T-helper 1 cell treated with Interleukin-12 subunit alpha and Interleukin-12 subunit beta and Interleukin-4 antibody, amounts not matched to agents 30 ng/mL and 1 ng/mL, for 36 hours (primary cell): ENCODE data around the gene NSMF. TPM values are rescaled to one million over a fixed set of nuclear protein-coding genes. Genes with fewer than 3 reads are reported as not detected.

Experiments
- intact Hi-C: fragments of 100-400 bp; cut with micrococcal nuclease; formaldehyde crosslinking; loops from one replicate; pipeline ENCODE4 v1.15.1; 2024
- total RNA-seq: library from RNA; stranded (reverse); gene quantifications from 2 replicates; pipeline ENCODE4 v1.2.3, GENCODE V29; 2022

NSMF gene
- total RNA-seq, 1 donor from 2014 or later = 30.5 TPM

DNA sequence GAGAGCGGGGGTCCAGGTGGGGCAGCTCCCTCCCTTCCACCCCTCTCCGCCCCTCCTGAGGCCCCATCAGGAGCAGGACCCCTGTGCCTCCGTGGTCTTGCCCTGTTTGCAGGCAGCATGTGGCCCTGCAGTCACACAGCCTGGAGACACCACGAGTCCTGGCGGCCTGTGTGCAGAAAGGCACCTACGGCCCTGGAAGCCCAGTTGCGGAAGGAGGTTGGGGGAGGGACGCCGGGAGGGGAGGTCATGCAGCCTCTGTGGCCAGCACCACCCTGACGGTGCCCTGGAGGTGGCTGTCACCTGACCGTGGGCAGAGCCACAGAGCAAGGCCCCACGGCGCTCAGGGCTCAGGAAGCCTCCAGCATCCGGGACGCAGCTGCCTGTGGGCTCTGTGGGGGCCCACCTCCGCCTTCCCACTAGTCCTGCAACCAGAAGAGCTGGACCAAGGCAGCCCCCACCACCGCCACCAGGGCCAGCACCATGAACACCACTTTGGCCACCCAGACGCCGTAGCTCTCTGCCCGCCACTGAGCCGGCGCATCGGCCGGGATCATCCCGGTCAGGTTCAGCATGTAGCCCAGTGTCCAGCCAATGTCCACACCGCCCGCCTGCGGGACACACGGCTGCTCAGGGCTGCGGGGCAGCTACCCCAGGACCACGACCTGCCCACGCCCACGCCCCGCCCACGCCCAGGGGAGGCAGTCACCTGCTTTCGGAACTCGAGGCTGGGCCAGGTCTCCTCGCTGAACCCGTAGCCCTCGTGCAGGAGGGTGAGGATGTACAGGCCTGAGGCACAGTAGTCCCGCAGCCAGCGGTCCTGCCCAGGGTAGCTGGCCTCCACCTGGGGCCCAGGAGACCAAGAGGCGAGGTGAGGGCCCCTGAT is 24.4 kb downstream of the NSMF start:
- intact Hi-C loops = no loop called here

DNA sequence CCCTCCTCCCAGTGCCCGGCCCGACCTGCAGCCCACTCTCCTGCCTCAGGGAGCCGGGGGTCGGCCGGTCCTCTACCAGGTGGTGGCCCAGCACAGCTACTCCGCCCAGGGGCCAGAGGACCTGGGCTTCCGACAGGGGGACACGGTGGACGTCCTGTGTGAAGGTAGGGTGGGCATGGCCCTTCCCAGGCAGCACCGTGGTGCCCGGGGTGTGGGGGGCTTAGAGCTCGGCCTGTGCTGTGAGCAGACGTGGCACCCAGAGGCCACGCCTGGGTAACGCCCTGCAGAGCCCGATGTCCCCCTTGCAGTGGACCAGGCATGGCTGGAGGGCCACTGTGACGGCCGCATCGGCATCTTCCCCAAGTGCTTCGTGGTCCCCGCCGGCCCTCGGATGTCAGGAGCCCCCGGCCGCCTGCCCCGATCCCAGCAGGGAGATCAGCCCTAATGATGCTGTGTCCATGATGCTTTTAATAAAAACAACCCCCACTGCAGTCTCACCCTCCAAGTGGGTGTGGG is 25.2 kb downstream of the NSMF start:
- intact Hi-C loops = no loop called here

DNA sequence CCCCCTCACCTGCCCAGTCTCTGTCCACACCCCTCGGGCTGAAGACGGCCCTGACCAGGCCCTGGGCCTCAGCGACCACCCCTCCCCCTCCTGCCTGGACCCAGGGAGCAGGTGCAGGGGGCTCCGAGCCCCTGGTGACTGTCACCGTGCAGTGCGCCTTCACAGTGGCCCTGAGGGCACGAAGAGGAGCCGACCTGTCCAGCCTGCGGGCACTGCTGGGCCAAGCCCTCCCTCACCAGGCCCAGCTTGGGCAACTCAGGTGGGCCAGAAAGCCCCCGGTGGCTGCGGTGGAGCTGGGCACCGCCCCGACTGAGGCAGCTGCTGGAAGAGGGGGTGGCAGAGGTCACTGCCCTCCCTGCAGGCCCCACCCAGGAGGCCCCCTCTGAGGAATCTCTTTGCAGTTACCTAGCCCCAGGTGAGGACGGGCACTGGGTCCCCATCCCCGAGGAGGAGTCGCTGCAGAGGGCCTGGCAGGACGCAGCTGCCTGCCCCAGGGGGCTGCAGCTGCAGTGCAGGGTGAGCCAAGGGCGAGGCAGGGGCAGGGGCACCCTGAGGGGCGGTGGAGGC is 25.7 kb downstream of the NSMF start:
- intact Hi-C loops = no loop called here

DNA sequence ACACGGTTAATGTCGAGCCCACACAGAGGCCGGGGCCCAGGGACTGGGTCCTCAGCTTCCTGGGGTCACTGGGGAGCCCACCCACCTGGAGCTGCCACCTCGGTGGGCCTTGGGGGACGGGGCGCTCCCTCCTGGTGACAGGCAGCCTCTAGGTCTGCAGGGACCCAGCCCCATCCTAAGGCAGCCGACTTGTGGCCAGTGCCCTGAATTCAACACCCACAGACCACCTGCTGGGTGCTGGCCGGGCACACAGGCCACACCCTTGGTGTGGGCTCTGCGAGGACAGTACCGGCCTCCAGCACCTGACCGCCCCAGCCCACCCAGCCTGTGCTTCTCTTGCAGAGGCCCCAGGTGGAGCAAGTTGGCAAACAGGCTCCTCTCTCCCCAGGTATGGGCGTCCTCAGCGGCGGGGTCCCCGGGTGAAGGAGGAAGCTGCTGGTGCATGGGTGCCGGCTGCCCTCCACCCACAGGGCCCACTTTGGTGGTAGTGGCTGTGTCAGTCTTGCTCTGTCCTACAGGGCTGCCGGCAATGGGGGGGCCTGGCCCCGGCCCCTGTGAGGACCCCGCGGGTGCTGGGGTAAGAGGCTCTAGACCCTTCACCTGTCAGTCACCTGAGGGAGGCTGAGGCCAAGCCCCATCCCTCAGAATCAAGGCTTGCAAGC is 26.3 kb downstream of the NSMF start:
- intact Hi-C loops = no loop called here

DNA sequence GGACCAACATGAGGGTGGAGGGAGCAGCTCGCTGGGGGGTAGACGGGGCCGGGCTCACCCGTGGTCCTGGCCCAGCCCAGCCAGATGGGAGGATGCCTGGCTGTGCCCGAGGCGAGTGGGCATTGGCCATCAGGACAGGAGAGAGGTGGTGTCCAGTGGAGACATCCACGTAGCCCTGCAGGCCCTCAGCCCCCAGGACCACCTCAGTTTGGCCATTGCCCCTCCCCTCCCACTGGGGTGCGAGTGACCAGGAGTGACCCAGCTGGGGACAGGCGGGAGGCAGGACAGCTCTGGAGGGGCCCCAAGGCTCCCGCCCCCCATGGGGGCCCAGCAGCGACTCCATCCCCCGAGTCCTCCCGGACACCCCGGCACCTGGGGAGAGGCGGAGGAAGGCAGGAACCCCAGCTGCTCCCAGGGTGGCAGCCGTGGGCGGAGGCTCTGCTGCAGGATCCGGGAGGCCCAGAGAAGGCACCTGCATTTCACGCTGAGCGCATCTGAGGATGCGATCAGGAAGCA is 27.7 kb downstream of the NSMF start:
- intact Hi-C loops = no loop called here

DNA sequence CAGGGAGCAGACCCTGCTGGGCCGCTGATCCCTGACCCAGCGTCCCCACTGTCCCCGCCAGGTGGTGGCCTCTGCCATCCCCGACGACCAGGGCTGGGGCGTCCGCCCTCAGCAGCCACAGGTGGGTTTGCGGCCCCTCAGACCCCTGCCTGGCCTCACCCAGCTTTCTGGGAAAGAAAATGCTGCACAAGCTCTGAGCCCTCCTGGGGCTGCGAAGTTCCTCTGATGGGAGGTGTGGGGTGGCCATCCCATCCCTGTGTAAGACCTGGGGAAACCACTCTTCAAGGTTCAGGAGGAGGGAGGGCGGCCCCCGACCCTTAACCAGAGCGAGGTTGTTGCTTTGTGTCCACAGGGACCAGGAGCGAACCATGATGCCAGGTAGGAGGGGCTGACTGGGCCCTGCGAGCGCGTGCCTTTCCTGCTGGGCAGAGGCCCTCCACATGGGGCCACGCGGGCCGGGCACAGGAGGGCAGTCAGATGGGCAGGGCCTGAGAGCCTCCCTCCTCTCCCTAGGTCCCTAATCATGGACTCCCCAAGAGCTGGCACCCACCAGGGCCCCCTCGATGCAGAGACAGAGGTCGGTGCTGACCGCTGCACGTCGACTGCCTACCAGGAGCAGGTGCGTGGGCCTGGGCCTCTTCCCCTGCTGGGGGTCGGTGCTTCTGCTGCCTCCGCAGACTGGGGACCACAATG is 28.3 kb downstream of the NSMF start:
- intact Hi-C loops = no loop called here

DNA sequence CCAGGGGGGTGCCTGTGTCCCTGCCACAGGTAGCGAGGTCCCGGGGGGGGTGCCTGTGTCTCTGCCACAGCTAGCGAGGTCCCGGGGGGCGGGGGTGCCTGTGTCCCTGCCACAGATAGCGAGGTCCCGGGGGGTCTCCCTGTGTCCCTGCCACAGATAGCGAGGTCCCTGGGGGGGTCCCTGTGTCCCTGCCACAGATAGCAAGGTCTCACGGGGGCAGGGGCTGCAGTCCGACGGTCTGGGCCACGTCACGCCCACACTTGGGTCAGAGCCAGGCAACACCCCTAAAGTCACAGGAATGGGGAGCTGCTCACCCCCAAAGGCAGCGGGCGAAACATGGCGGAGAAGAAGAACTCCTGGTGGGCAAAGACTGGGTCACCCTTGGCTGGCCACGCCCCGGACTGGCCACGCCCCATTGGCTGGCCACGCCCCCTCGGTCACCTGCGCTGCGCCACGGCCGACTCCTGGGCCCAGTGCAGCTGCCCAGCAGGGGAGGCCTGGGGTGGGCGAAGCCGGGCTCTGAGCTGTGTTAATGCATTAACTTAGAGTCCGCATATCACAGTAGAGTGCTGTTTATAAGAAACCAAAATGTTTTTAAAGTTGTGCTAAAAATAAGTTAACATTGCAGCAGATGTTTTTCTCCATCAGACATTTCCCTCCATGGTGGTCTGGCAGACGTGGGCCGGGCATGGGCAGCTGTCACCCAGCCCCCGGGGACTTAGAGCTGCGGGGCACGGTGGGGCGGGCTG is 29.0 kb downstream of the NSMF start:
- intact Hi-C loops = no loop called here

DNA sequence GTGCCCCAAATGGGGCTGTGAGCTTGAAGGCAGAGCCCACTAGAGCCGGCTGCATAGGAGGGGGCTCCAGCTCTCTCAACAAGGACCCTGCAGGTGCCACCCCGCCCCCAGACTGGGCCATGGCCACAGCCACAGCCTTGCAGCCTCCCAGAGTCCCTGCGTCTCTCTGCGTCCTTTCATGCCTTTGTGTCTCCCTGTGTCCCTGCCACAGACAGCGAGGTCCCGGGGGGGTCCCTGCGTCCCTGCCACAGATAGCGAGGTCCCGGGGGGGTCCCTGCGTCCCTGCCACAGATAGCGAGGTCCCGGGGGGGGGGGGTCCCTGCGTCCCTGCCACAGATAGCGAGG is 29.6 kb downstream of the NSMF start:
- intact Hi-C loops = no loop called here

DNA sequence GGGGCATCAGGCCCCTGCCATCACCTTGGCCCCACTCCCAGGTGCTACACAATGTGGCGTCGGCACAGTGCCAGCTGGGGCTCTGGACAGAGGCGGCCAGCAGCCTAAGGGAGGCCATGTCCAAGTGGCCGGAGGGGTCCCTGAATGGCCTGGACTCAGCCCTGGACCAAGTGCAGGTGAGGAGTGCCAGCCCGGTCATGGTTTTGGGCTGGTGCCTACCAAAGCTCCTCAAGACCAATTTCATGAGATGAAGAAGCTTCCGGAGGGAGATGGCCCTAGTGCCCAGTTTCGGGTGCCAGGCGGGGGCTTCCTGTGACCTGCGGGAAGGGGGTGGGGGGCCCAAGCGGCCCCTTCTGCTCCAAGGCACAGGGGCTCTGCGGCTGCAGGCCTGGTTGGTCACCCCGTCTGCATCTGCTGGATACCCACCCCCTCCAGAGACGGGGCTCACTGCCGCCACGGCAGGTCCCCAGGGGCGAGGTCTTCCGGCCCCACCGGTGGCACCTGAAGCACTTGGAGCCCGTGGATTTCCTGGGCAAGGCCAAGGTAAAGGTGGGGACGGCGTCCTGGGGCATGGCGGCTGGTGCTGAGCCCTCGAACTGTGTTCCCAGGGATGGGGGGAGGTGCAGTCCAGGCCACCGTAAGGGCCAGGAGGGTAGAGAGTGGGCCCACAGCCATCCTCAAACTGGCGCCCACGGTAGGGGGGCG is 30.1 kb downstream of the NSMF start:
- intact Hi-C loops = no loop called here

DNA sequence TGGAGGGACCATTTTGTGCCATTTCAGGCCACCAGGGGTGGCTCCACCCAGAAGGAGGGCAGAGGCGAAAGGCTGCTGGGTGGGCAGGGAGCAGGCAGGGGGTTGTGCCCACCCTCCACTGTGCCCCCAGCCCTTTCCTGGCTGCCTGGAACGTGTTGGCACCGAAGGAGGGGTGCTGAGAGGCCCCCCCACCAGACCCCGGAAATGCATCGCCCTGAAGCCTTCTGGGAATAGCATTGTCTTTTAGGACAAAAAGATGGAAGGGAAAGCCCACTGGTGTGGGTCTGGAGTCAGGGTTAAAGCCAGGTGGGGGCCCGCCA is 30.9 kb downstream of the NSMF start:
- intact Hi-C loops = no loop called here

DNA sequence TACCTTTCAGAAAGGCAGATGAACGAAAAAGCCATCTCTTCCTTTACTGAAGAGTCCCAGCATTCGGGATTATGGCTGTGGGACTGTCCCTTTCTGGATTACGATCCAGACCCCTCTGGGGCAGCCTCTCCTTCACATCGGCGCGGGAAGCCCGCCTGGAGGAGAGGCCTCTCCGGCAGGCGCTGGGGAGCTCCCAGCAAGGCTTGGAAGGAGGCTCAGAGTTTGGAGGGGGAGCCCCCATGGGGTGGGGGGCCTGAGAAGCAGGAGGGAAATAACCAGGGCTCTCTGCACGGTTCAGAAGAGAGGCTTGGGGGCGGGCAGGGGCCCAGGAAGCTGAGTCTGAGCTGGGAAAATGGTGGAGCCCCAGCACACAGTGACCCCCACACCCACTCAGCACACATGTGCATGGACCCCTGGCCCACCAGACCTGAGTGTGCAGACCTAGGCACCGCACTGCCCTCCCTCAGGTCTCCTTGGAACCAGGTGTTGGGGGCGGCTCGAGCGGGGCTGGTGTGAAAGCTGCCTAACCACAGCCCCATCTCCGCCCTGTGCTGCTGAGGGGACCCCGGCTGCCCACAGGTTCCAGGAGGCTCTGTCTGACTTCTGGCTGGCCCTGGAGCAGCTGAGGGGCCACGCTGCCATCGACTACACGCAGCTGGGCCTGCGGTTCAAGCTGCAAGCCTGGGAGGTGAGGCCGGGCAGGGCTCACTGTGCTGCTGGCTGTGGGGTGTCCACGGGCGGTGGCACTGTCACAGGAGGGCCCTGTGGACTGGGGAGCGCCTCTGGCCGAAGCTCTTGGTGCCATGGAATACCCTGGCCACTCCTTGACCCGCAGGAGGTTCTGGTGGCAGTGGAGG is 31.5 kb downstream of the NSMF start:
- intact Hi-C loops = no loop called here

DNA sequence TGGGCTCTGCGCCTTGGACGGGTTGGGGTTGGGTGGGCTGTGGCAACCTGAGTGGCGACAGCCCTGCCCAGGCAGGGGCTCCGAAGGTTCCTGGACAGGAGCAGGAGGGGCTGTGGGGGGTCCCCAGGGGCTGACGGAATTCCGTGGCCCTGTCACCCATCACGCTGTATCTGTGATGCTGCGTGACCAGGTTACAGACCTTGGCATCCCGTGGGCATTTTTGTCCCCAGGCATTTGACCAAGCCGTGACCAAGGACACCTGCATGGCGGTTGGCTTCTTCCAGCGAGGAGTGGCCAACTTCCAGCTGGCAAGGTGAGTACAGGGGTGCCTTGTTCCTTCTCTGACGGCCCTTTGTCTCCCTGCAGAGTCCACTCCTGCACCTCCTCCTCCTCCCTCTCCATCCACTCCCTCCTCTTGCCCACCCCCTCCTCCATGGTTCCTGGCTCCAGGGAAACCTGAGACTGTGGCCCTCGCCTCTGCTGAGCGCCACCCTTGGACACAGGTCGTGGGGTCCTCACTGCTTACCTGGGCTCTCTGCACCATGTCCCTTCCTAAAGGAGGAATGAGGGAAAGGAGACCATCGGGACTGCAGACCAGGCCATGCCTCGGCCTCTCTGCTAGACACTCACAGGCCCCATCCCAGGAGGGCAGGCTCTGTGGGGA is 33.0 kb downstream of the NSMF start:
- intact Hi-C loops = no loop called here

DNA sequence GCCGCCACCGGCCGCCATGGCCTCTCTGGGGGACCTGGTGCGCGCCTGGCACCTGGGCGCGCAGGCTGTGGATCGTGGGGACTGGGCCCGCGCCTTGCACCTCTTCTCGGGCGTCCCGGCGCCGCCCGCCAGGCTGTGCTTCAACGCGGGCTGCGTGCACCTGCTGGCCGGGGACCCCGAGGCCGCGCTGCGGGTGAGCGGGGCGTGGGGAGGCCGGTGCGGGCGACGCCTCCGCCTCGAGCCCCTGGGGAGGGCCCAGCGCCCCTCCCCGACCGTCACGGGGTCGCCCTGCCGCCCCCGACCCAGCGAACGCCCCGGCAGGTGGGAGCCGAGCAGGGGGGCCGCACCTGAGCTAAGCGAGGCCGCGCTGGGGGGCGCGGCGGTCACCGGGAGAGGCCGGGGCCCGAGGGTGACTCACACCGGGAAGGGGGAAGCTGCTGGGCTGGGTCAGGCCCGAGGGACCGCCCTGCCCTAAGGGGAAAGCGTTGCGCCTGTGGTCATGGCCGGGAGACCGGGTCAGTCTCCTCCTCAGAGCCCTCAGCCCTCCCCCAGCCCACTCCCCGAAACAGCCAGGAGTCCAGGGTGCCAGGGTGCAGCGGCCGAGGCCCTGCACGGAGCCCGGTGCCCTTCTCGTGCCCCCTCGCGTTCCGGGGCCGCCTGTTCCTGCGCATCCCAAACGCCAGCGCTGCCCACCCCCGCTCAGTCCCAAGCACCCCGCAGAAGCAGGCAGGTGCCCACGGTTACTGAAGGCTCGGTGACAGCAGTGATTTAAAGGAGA is 35.4 kb downstream of the NSMF start:
- intact Hi-C loops = loop anchor here (1.0 to 5.0 kb wide), 8 partner anchors 16 to 632 kb away; partner anchors contain the start of genes ARRDC1, MRPL41, NRARP and NSMF

DNA sequence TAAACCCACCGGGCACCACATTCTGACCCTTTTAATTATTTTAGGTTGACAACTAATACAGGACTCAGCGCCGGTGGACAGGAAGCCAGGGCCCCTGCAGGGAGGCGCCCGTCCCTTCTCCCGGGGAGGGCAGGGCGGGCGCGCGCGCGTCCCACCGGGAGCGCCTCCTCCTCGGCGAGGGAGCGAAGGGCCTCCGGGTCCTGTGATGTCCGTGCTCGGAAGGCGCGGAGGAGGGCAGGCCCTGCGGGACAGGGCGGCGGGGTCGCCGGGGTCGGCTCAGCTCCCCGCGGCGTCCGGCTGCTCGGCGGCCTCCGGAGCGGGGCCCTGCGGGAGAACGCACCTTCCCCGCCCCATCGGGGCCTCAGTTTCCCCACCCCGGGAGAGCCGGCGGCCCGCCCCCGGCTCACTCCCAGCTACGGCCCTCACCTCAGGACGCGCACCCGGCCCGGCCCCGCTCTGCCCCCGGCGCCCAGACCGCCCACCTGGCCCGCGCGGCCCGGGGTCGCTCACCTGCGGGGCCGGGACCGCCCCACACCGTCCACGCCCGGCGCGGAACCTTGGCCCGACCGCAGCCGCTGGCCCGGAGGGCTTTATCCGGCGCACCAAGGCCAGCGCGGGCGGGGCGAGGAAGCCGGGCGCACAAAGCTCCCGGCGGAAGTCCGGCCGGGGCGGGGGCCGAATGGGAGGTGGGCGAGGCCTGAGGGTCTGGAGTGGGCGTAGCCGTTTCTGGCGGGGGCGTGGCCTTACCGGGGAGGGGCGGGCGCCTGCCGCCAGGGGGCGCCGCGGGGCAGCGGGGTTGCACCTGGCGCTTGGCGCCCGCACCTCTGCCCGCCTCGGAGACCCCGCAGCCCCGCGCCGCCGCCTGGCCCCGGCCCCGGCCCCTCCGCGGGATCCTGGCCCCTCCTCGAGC is 36.3 kb downstream of the NSMF start, which contains the start of the genes EXD3 and NOXA1:
TSS of gene EXD3 (minus strand) at position 559 of the 910 bp plus-strand sequence. CDS start 27,805 bp downstream, outside the sequence.
TSS of gene NOXA1 (plus strand) at position 790 of the 910 bp plus-strand sequence. CDS start 137 bp downstream, outside the sequence.
- intact Hi-C loops = loop anchor here (1.0 to 5.0 kb wide), 8 partner anchors 16 to 632 kb away; partner anchors contain the start of genes ARRDC1, MRPL41, NRARP and NSMF

DNA sequence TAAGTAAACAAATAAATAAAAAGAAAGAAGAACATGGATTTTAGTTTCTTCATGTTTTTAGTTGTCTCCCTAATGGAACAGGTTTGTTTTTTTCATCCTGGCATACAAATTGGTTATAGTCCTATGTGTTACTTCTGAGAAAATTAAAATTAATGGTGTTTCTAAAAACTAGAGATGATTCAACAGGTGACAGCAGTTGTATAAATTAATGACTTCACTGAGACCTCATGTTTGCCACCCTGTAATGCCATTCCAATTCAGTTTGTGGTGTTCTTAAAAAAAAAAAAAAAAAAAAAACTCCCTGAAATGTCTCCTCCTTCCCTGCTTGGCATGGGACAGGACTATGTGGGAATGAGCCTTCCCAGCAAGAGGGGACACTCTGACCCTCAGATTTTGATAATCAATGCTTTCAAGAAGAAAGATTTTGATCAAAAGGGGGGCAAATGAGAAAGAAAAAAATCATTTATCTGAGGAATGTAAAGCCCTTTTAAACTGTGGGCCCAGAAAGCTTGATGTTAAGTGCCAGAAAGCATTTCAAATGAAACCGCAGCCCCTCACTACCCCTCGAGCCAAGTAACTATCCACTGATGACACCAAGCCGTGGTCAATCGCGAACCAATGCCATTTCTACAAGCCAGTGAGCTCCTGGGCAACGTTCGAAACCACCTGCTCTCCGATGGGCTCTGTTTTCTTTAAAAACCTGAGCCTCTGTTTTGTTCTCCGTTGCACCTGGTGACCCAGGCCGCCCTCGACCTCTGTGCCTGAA is 37.1 kb downstream of the NSMF start:
- intact Hi-C loops = loop anchor here (5.0 kb wide), 1 partner anchor 105 kb away; no protein-coding TSS in a partner anchor
